ENCODE results near the gene AFAP1L2. TPM values are rescaled to one million over a fixed set of nuclear protein-coding genes. Genes with fewer than 3 reads are reported as not detected.

Gene AFAP1L2
- total RNA-seq, 2 donors from 2014 or later = 8.9 to 12.5 TPM

DNA sequence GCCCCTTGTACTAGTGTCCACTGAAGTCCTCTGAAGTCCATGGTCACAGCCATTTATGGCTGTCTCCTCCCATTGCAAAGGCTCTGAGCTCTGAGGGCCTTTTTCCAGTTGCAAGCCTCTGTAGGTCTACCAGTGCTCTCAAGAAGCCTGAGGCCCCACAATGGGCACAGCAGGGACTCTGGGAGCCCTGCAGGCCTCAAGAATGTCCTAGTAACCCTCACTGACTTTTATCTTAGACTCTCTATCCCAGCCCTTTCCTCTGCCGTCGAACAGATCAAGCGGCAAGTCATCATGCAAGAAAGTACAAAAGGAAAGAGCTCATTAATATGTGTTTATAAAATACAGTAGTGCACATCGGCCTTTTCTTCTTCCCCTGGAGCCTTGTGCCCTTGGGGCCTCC is 141.8 kb downstream of the AFAP1L2 start:
- ATAC-seq = no peak
- intact Hi-C loops (cut with DNase I, micrococcal nuclease) = no loop called here

GRCh38 chr10:114261076-114261475 is 143.2 kb downstream of the AFAP1L2 start:
- DNase-seq (no peak), ATAC-seq (no peak)
- intact Hi-C loops (cut with DNase I, micrococcal nuclease) = no loop called here

More for the DNA sequence above, 141.8 kb downstream of the AFAP1L2 start:
- DNase-seq = no peak

- DNase-seq = no peak
- intact Hi-C loops (cut with DNase I, micrococcal nuclease) = no loop called here
- no peak for ATAC-seq
These were observed 143.9 kb downstream of the AFAP1L2 start for GRCh38 chr10:114260366-114260765.

DNA sequence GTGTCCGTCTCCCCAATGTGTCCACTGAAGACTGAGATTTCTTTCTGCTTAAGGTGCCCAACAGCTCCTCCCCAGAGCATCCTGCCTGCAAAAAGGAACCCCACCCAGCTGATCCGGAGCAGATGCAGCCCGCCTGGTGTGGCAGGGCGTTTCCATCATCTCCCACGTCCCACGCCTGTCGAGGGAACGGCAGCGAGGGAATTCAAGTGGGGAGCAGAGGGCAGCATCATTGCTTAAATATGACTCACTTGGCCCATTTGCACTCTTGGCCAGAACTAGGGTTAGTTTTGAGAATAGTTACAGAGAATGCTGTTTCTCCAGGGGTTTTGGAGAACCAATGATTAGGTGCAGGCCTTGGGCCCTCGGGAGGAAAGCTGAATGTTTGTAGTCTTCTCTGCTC is 144.5 kb downstream of the AFAP1L2 start:
- intact Hi-C loops (cut with DNase I, micrococcal nuclease) = no loop called here
- ATAC-seq = no peak
- DNase-seq = no peak

- ATAC-seq = peak; percentile 93
- intact Hi-C loops (cut with DNase I, micrococcal nuclease) = no loop called here
- DNase-seq = peak in 1 of 2 donors; percentile 38
These were observed 145.9 kb downstream of the AFAP1L2 start for GRCh38 chr10:114258274-114258840.

GRCh38 chr10:114257498-114257897 is 146.8 kb downstream of the AFAP1L2 start:
- ATAC-seq (no peak), DNase-seq (no peak)
- intact Hi-C loops (cut with DNase I, micrococcal nuclease) = no loop called here

DNA sequence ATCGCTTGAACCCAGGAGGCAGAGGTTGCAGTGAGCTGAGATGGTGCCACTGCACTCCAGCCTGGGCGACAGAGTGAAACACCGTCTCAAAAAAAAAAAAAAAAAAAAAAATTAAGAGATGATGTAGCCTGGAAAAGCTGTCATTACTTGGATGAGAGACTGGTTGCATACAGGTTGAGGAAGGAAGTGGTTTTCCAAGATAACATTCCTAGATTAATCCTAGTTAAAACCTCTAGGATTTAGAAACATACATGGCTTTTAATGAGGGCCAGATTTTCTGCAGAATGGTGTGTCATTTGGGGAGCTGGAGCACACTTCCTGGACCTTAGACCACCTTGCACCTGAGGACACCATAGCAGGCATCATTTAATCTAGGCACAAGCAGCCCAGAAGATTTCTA is 147.5 kb downstream of the AFAP1L2 start:
- intact Hi-C loops (cut with DNase I, micrococcal nuclease) = no loop called here
- DNase-seq = no peak
- ATAC-seq = no peak

DNA sequence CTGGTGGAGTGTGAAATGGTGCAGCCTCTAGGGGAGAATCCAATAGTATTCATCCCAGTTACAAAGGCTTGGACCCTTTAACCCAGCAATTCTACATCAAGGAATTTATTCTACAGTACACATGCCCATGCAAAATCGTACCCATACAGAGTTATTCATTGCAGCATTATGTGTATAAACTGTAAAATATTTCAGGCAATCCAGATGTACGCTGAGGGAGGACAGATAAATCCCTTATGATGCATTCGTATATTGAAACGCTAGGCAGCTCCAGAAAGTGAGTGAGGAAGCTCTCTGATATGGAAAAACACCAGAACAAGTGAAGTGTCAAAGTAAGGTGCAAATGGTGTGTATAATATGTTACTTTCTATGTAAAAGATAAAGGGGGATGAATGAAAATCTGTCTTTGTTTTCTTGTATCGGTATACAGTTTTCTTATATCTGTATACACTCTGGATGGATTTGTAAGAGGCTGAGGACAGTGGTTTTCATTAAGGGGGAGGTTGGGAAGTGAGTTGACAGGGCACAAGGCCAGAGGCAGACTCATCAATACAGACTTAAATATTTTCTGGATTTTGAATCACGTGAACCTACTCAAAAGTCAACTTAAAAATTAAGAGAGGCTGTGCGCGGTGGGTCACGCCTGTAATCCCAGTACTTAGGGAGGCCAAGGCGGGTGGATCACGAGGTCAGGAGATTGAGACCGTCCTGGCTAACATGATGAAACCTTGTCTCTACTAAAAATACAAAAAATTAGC is 148.1 kb downstream of the AFAP1L2 start:
- ATAC-seq (no peak), DNase-seq (no peak)
- intact Hi-C loops (cut with DNase I, micrococcal nuclease) = no loop called here

GRCh38 chr10:114255227-114255626 is 149.1 kb downstream of the AFAP1L2 start:
- intact Hi-C loops (cut with DNase I, micrococcal nuclease) = no loop called here
- ATAC-seq (no peak), DNase-seq (no peak)

DNA sequence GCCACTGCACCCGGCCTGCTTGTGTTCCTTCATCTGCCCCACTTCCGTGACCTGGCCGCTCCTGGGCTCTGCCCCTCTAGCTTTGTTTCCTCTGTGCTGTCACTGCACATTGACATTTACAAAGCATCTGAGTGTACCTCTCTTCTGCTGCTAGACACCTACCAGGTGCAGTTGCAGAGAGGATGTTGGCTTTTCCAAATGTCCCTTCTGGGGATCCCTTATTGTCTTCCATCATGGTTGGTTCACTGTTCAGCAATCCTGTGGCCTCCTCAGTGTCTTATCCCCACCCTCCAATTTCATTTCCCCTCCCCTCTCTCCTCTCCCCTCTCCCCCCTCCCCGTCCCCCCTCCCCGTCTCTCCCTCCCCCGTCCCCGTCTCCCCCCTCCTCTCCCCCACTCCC is 151.4 kb downstream of the AFAP1L2 start:
- intact Hi-C loops (cut with DNase I, micrococcal nuclease) = no loop called here
- no peak for ATAC-seq
- DNase-seq = no peak

GRCh38 chr10:114252092-114252491 is 152.2 kb downstream of the AFAP1L2 start:
- ATAC-seq = no peak
- intact Hi-C loops (cut with DNase I, micrococcal nuclease) = no loop called here
- DNase-seq = no peak

DNA sequence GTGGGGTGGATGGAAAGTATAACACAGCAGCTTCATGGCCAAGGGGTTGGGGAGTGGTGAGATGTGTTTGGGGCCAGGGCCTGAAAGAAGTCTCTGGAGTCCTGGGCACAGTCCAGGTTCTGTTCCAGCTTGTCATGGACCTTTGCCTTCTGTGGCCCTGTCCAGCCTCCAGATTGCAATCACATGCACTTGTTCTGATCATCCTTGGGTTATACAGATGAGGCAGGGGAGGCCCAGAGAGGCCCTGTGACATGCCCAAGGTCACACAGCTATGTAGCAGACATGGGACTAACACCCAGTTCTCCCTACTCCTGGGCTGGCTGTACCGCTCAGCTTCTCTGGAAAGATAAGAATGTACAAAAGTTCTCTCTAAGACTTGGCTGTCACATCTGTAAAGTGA is 153.6 kb downstream of the AFAP1L2 start:
- intact Hi-C loops (cut with DNase I, micrococcal nuclease) = no loop called here
- ATAC-seq (no peak), DNase-seq (no peak)

- no peak for DNase-seq
- intact Hi-C loops (cut with DNase I, micrococcal nuclease) = no loop called here
- no peak for ATAC-seq
These were observed 154.1 kb downstream of the AFAP1L2 start for GRCh38 chr10:114250236-114250635.

DNA sequence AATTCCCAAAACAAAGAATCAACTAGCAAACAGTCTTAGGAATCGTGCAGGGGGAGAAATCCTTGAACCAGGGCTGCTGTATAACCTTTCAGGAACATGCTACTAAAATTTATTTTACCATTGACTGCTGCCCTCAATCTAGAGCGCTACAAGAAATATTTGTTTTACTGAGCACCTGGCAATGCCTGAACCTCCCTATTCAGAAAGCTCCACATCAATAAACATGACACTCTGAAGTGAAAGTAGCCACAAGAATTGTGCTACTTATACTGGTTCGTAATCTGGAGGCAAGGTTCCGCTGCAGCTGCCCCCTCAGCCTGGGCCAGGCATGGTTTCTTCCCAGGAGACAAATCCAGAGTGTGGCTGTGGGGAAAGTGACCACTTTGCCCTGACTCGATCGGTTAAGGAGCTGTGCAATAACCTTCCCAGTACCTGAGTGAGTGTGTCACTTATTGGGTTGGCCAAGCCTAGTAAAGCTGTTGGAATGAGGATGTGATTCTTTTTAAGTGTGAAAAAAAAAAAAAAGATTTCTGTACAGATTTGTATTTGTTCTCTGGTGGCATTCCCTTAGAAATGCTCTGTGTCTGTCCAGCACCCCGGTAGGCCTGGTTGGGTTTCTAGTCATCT is 157.5 kb downstream of the AFAP1L2 start:
- ATAC-seq (peak; percentile 81), DNase-seq (no peak)
- intact Hi-C loops (cut with DNase I, micrococcal nuclease) = no loop called here

DNA sequence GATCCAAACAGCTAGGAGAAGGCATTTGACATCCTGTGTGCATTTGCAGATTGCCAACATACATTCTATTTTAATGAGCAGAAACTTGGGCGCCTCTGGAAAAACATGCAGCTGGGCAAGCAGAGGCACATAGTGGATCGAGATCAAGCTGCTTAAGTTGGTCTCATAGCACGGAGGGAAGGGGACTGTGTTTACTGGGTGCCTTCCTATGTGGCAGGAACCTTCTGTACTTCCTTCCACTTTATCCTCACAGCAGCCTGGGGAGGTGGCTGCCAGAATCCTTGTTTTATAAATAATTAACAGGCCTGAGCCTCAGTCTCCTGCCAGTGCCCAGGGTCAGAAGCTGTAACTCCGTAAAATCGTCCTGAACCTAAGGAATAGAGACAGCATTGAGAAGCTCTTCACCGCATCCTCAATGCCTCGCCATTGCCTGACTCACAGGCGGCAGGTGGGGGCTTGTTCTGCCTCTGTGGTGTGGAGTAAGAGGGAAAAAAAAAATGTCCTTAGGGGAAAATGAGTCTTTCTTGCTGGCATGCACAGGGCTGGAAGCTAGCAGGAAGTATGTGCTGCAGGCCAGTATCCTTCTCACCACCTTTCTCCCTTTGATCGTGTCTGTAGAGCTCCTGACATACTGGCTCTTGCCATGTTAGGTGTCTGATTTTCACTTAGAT is 159.0 kb downstream of the AFAP1L2 start:
- intact Hi-C loops (cut with DNase I, micrococcal nuclease) = no loop called here
- DNase-seq (no peak), ATAC-seq (peak; percentile 64)

Other genes starting within 250 kb of the AFAP1L2 start
- gene CCDC186, start 230.3 kb downstream of the AFAP1L2 start, total RNA-seq = 10 to 100 TPM; 42.3 to 43.3 TPM
- gene TDRD1, start 225.1 kb downstream of the AFAP1L2 start, total RNA-seq = 1 to 10 TPM in 1 of 2 donors, under 1 TPM in 1; 0.64 to 2.9 TPM
- 1 to 10 TPM; 1.1 to 1.5 TPM for gene VWA2, start 165.2 kb downstream of the AFAP1L2 start, total RNA-seq